H1 (cell line): ENCODE results near the gene CMIP. TPM values are rescaled to one million over a fixed set of nuclear protein-coding genes. Genes with fewer than 3 reads are reported as not detected.
A peak's percentile ranks its signal among the peaks of the same experiment; 100 is the strongest.

Source experiments
- KDM1A ChIP-seq: fragments of 200-600, 300-600 bp; sonication (generic); IDR thresholded peaks from 2 replicates; pipeline ENCODE4 v1.7.1; 2016; ENCODE audit warnings: mild to moderate bottlenecking, low read length, borderline replicate concordance
- polyA plus RNA-seq, 7 experiments: library from polyadenylated mRNA; depleted of rRNA in 3 of 7; stranded (reverse) in 5 of 7; unstranded in 2 of 7; fragments of >200 nt in 5 of 7; fragments of 200-250 nt in 2 of 7; gene quantifications; 1 replicate in 5 of 7; 2 replicates in 1 of 7; 4 replicates in 1 of 7; pipeline versions ENCODE4 v1.2.1 to v1.2.3, GENCODE V29; 2011 to 2013; ENCODE audit warnings: missing spikeins in 2 of 7, mixed read lengths in 2 of 7
- total RNA-seq: library from RNA; stranded (reverse); fragmentation: NEBNext Ultra II Directional; extraction: Animal tissue kit (Norgen Biotek cat#: 25700); gene quantifications from 2 replicates; pipeline ENCODE4 v1.2.1, GENCODE V29; 2021
- TF ChIP-seq, protein P1 (sequence below): IDR thresholded peaks from 2 replicates; pipeline ENCODE4 v1.6.1; 2012; ENCODE audit warnings: inconsistent platforms

The CMIP gene
- total and polyA plus RNA-seq, 2 of the 8 experiments (the other 6 are each of a cell fraction or from before 2014, with no cell fraction given) = 7.9 to 53.2 TPM

DNA sequence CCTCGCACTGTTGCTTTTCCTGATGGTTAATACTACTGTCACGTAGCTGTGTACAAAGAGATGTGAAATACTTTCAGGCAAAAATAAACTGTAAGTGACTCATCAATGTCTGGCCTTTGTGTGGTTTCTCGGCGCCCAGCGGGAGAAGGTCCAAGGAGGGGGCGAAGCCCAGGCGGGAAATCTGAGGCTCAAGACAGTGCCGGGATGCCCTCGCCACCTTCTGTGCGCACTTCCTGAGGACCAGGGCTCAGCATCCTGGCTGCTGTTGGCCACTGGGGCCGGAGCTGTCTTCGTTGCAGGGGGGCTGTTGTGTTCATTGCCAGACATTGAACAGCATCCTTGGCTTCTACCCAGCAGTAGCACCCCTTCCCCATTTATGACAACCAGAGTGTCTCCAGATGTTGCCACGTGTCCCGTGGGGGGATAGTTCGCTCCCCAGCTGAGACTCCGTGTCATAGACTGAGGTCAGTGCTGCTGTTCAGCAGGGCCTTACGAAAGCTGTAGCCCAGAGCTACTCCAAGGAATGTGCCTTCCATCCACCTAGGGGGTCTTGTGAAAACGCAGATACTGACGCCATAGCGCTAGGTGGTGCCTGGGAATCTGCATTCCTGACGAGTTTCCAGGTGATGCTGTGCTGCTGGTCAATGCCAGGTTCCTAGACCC, 267.2 kb downstream of the CMIP start (continued):
- TF ChIP-seq, protein P1, sequence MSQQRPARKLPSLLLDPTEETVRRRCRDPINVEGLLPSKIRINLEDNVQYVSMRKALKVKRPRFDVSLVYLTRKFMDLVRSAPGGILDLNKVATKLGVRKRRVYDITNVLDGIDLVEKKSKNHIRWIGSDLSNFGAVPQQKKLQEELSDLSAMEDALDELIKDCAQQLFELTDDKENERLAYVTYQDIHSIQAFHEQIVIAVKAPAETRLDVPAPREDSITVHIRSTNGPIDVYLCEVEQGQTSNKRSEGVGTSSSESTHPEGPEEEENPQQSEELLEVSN = peak; percentile 61; the same call in 1 of the 2 replicates
- TF ChIP-seq KDM1A = 0 out of 2 replicates have a peak, but pooled peaks have one; percentile 9
